NCI-H510A treated with DMSO at 0.1 percent for 48 hours (cell line): ENCODE data around the gene L3MBTL4.

Experiments
- DNase-seq: peaks from one replicate; lab custom pipeline; 2025; lab: John Stamatoyannopoulos, UW

The L3MBTL4 gene

GRCh38 chr18:5962362-5962761 is 452.3 kb downstream of the L3MBTL4 start:
- DNase-seq, result no peak

- DNase-seq, result no peak
Measured at GRCh38 chr18:5961828-5962150, 452.9 kb downstream of the L3MBTL4 start.

GRCh38 chr18:5961097-5961827 is 453.4 kb downstream of the L3MBTL4 start:
- peak; percentile 60 for DNase-seq

GRCh38 chr18:5958822-5959221 is 455.9 kb downstream of the L3MBTL4 start:
- no peak for DNase-seq

GRCh38 chr18:5955861-5956260 is 458.9 kb downstream of the L3MBTL4 start:
- no peak for DNase-seq

GRCh38 chr18:5951515-5952091 is 463.1 kb downstream of the L3MBTL4 start:
- DNase-seq, result peak; percentile 79

- DNase-seq, result no peak
Measured at GRCh38 chr18:5948781-5949180, 465.9 kb downstream of the L3MBTL4 start.

GRCh38 chr18:5948237-5948636 is 466.5 kb downstream of the L3MBTL4 start:
- no peak for DNase-seq

GRCh38 chr18:5944448-5944847 is 470.3 kb downstream of the L3MBTL4 start:
- DNase-seq, result no peak

- DNase-seq, result peak; percentile 83
Measured at GRCh38 chr18:5943514-5943913, 471.2 kb downstream of the L3MBTL4 start.

- DNase-seq, result no peak
Measured at GRCh38 chr18:5942591-5942990, 472.1 kb downstream of the L3MBTL4 start.

GRCh38 chr18:5941890-5942289 is 472.8 kb downstream of the L3MBTL4 start:
- no peak for DNase-seq

GRCh38 chr18:5939801-5940667 is 474.7 kb downstream of the L3MBTL4 start:
- DNase-seq, result no peak

GRCh38 chr18:5937795-5938194 is 476.9 kb downstream of the L3MBTL4 start:
- DNase-seq, result no peak

GRCh38 chr18:5937121-5937520 is 477.6 kb downstream of the L3MBTL4 start:
- no peak for DNase-seq

GRCh38 chr18:5930789-5931188 is 483.9 kb downstream of the L3MBTL4 start:
- DNase-seq, result no peak

- DNase-seq, result peak; percentile 83
Measured at GRCh38 chr18:5918205-5918858, 496.4 kb downstream of the L3MBTL4 start.

- no peak for DNase-seq
Measured at GRCh38 chr18:5914951-5915350, 499.8 kb downstream of the L3MBTL4 start.

GRCh38 chr18:5914016-5914415 is 500.7 kb downstream of the L3MBTL4 start:
- DNase-seq, result no peak

GRCh38 chr18:5912566-5912965 is 502.1 kb downstream of the L3MBTL4 start:
- no peak for DNase-seq

GRCh38 chr18:5909125-5909524 is 505.6 kb downstream of the L3MBTL4 start:
- DNase-seq, result no peak
